Sigmoid colon (tissue), 4 donors: ENCODE results near the gene MFAP4.

Experiments used
- CTCF ChIP-seq, 4 experiments: fragments of 450-650 bp in 3 of 4; fragments of 200-600 bp in 1 of 4; IDR thresholded peaks; one replicate each; pipeline ENCODE4 v1.5.1; 2016 to 2019; ENCODE audit warnings: antibody characterized with exemption in 4 of 4, mild to moderate bottlenecking in 3 of 4, moderate library complexity in 2 of 4
- EP300 ChIP-seq, 4 donors: sonication (generic); formaldehyde crosslinking; IDR thresholded peaks; one replicate each; pipeline ENCODE4 v1.6.1; 2017; ENCODE audit warnings: antibody characterized with exemption in 4 of 4

- TF ChIP-seq EP300 (IDR thresholded peaks at IDR 0.05) (no peak), CTCF (IDR thresholded peaks at IDR 0.05) (no peak)
Measured at GRCh38 chr17:19361326-19361725, 25.7 kb downstream of the MFAP4 start.
